ENCODE data around the gene CNIH2. TPM values are rescaled to one million over a fixed set of nuclear protein-coding genes. Genes with fewer than 3 reads are reported as not detected.

Gene CNIH2
- total and polyA plus RNA-seq, 2 of the 8 experiments (the other 6 are each of a cell fraction or from before 2014, with no cell fraction given) = 12.5 to 15.8 TPM

DNA sequence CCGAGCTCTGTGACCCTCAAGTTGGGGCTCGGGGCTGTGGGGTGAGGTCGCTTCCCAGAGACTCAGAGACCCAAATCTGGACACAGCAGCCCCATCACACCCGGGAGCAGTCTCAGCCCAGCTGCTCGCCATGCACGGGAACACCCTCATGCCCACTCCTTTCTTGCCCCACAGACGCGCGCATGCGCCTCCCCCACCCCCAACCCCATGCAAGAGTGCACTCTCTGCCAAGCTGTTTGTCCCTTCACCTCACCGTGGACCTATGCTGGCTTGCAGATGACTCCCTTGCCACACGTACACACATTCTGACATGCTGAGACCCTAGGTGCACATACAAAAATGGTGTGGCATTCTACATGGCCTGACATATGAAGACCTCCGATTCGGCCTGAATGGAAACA lies 39.3 kb downstream of the CNIH2 start:
- peak overlapping the region; percentile 91 for H4K91ac ChIP-seq (replicated peaks; ENCODE audit: insufficient read length, low read length)
- H2BK12ac ChIP-seq (ENCODE audit: low read depth, low read length) = peak overlapping the region; percentile 92
- no peak overlapping the region for H3K56ac ChIP-seq (replicated peaks; ENCODE audit: insufficient read length, low read depth, low read length)
- no peak overlapping the region for H3K23ac ChIP-seq (ENCODE audit: insufficient read length)
- no peaks in the 10 kb centered on the region for H3K9me3 ChIP-seq (ENCODE audit: insufficient read depth in 2 of 2, low read depth in 1 of 2, low read length in 1 of 2)
- H3K4me1 ChIP-seq (replicated peaks in 1 of 4; ENCODE audit: control insufficient read depth in 3 of 4, insufficient read depth in 4 of 4, low read length in 3 of 4) = peaks cover 9 to 28% (median 19%) of the 10 kb centered on the region in 4 experiments
- H3K4me3 ChIP-seq (ENCODE audit: extremely low read depth in 1 of 4, insufficient read depth in 2 of 4, low read depth in 3 of 4, low read length in 4 of 4) = peak overlapping the region in 1 of 4 experiments; percentile 40; a peak in 1 of 8 replicates
- H3K14ac ChIP-seq (ENCODE audit: insufficient read length) = no peak overlapping the region
- DNase-seq (ENCODE audit: low read depth in 1 of 2, low spot score in 2 of 2) = no peak
- peak overlapping the region; percentile 32; the same call in 1 of the 2 replicates for H3K27ac ChIP-seq (ENCODE audit: low read depth, low read length)
- peak overlapping the region; percentile 3 for H3K4ac ChIP-seq (replicated peaks; ENCODE audit: insufficient read length, low read depth, low read length)
- POLR2A ChIA-PET (ENCODE audit: partially characterized antibody) = interaction anchor here (0.8 to 3.5 kb wide), 13 partner anchors 9 to 121 kb away, joined by 3 to 19 read pairs (median 7); partner anchors contain the start of genes BRMS1, MRPL11, RIN1 and YIF1A
- peak overlapping the region; percentile 5 for H4K5ac ChIP-seq (ENCODE audit: insufficient read length, low read depth, low read length)
- peak overlapping the region; percentile 71 for H4K8ac ChIP-seq (ENCODE audit: extremely low read depth, insufficient read depth, low read length)
- CTCF ChIA-PET (ENCODE audit: partially characterized antibody) = interaction anchor here (0.6 to 11.7 kb wide), 16 partner anchors 9 to 1295 kb away, joined by 3 to 242 read pairs (median 4); partner anchors contain the start of gene RIN1
- FAIRE-seq = peak; percentile 24
- H3K4me2 ChIP-seq (ENCODE audit: insufficient read depth in 1 of 2, low read depth in 2 of 2, low read length in 2 of 2) = peak overlapping the region; percentile 43 to 69
- H3K9ac ChIP-seq (replicated peaks in 1 of 4; ENCODE audit: extremely low read depth in 1 of 4, low read depth in 3 of 4, low read length in 3 of 4) = peak overlapping the region in 2 of 4 experiments; percentile 22 to 39; a peak in 3 of 7 replicates
- peaks cover 7% of the 10 kb centered on the region for H3K23me2 ChIP-seq (ENCODE audit: low read depth, low read length)
- peaks cover 0 to 5% (median 0%) of the 10 kb centered on the region in 4 experiments; a peak in 3 of 7 replicates for H3K27me3 ChIP-seq (replicated peaks in 1 of 4; ENCODE audit: control insufficient read depth in 3 of 4, extremely low read depth in 1 of 4, insufficient read depth in 3 of 4, low read length in 3 of 4)
- H2BK20ac ChIP-seq (ENCODE audit: low read length) = peak overlapping the region; percentile 77
- H3K79me1 ChIP-seq (ENCODE audit: low read depth, low read length) = no peaks in the 10 kb centered on the region
- H3K36me3 ChIP-seq (ENCODE audit: control insufficient read depth in 2 of 4, insufficient read depth in 4 of 4, low read length in 3 of 4) = no peaks in the 10 kb centered on the region
- H4K20me1 ChIP-seq (replicated peaks in 1 of 2; ENCODE audit: control insufficient read depth in 1 of 2, insufficient read depth in 2 of 2, low read length in 2 of 2) = no peaks in the 10 kb centered on the region
- H2BK15ac ChIP-seq (ENCODE audit: low read length) = no peak overlapping the region
- peak overlapping the region; percentile 78 for H2BK120ac ChIP-seq (replicated peaks; ENCODE audit: low read depth, low read length)
- WGBS, 2 experiments (ENCODE audit: extremely low coverage in 1 of 2, insufficient coverage in 1 of 2, insufficient read length in 1 of 2, insufficient replicate concordance in 2 of 2, low coverage in 1 of 2, low lambda C conversion rate in 2 of 2, missing lambda C conversion rate in 1 of 2) = 27% methylated on average over 11 of the region's 14 CpGs; no CpG with 5 or more reads in 1 of the 2 experiments
- no peaks in the 10 kb centered on the region for H3K79me2 ChIP-seq (ENCODE audit: control insufficient read depth in 1 of 2, insufficient read depth in 2 of 2, low read length in 2 of 2)
- H2AFZ ChIP-seq (ENCODE audit: low read length) = no peak overlapping the region
- peak overlapping the region; percentile 89; the same call in 1 of the 2 replicates for H2AK5ac ChIP-seq (ENCODE audit: low read depth, low read length)
- H2BK5ac ChIP-seq (ENCODE audit: low read depth, low read length) = peak overlapping the region; percentile 85; the same call in 1 of the 2 replicates
- H3K18ac ChIP-seq (ENCODE audit: extremely low read depth, low read length) = peak overlapping the region; percentile 72
- no peak for TF ChIP-seq RAD21 (IDR thresholded peaks at IDR 0.05 in 1 of 2, conservative IDR thresholded peaks at IDR 0.05 in 1 of 2; ENCODE audit: low read depth in 2 of 2, low read length in 2 of 2)
- 0 out of 2 replicates have a peak, but pooled peaks have one; percentile 3 for TF ChIP-seq TAF1 (IDR thresholded peaks at IDR 0.05; ENCODE audit: low read depth, low read length)

Measured in H1 (cell line).